Measurements from ENCODE around the gene BAHCC1. TPM values are rescaled to one million over a fixed set of nuclear protein-coding genes. Genes with fewer than 3 reads are reported as not detected.

BAHCC1 gene
- total and polyA plus RNA-seq, 2 donors from 2014 or later = 2.6 to 20.5 TPM

DNA sequence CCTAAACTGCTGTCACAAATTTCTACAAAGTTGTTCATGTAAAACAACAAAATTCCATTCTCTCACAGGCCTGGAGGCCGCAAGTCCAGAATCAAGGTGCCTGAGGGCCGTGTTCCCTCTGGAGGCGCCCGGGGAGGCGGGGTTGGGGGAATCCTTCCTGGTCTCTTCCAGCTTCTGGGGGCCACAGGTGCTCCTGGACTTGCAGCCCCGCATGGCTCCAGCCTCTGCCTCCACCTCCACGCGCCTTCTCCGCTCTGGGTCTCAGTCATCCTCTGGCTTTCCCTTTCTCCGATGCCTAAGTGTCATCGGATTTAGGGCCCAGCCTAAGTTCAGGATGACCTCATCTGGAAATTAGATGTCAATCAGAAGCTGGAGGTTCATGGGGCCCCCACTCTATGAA is 28.6 kb upstream of the BAHCC1 start:
- TF ChIP-seq, protein P1, sequence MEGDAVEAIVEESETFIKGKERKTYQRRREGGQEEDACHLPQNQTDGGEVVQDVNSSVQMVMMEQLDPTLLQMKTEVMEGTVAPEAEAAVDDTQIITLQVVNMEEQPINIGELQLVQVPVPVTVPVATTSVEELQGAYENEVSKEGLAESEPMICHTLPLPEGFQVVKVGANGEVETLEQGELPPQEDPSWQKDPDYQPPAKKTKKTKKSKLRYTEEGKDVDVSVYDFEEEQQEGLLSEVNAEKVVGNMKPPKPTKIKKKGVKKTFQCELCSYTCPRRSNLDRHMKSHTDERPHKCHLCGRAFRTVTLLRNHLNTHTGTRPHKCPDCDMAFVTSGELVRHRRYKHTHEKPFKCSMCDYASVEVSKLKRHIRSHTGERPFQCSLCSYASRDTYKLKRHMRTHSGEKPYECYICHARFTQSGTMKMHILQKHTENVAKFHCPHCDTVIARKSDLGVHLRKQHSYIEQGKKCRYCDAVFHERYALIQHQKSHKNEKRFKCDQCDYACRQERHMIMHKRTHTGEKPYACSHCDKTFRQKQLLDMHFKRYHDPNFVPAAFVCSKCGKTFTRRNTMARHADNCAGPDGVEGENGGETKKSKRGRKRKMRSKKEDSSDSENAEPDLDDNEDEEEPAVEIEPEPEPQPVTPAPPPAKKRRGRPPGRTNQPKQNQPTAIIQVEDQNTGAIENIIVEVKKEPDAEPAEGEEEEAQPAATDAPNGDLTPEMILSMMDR (IDR thresholded peaks at IDR 0.05; ENCODE audit: borderline replicate concordance, extremely low read depth, insufficient read depth) = no peak
- Histone ChIP-seq H3K27me3 (ENCODE audit: control insufficient read depth, insufficient read depth, low read length) (no peaks in the 10 kb centered on the region), H3K9ac (ENCODE audit: low read length in 3 of 3) (no peak overlapping the region), H3K4me1 (ENCODE audit: control insufficient read depth in 2 of 3, insufficient read depth in 2 of 3, low read depth in 1 of 3, low read length in 3 of 3) (peaks cover 0 to 14% (median 10%) of the 10 kb centered on the region in 3 donors), H3K27ac (ENCODE audit: low read depth in 2 of 2, low read length in 2 of 2) (no peak overlapping the region), H3K4me3 (ENCODE audit: low read length in 3 of 3) (no peak overlapping the region), H3K36me3 (ENCODE audit: control insufficient read depth in 2 of 3, insufficient read depth in 3 of 3, low read length in 3 of 3) (no peaks in the 10 kb centered on the region), H3K9me3 (ENCODE audit: control insufficient read depth in 2 of 3, insufficient read depth in 1 of 3, low read length in 3 of 3) (no peaks in the 10 kb centered on the region)
- intact Hi-C loops (cut with DNase I) = no loop called here
- DNase-seq (no peak), FAIRE-seq (no peak)

- DNase-seq (peak in 1 of 5 donors; percentile 69), FAIRE-seq (no peak)
- intact Hi-C loops (cut with DNase I) = no loop called here
- no peaks in the 10 kb centered on the region for H3K9me3 ChIP-seq (ENCODE audit: control insufficient read depth in 2 of 3, insufficient read depth in 1 of 3, low read length in 3 of 3)
- TF ChIP-seq, protein P1 (IDR thresholded peaks at IDR 0.05; ENCODE audit: borderline replicate concordance, extremely low read depth, insufficient read depth) = no peak
- no peak overlapping the region for H3K27ac ChIP-seq (ENCODE audit: low read depth in 2 of 2, low read length in 2 of 2)
- H3K27me3 ChIP-seq (ENCODE audit: control insufficient read depth, insufficient read depth, low read length) = no peaks in the 10 kb centered on the region
- no peak overlapping the region for H3K9ac ChIP-seq (ENCODE audit: low read length in 3 of 3)
- no peak overlapping the region for H3K4me3 ChIP-seq (ENCODE audit: low read length in 3 of 3)
- H3K36me3 ChIP-seq (ENCODE audit: control insufficient read depth in 2 of 3, insufficient read depth in 3 of 3, low read length in 3 of 3) = no peaks in the 10 kb centered on the region
- H3K4me1 ChIP-seq (ENCODE audit: control insufficient read depth in 2 of 3, insufficient read depth in 2 of 3, low read depth in 1 of 3, low read length in 3 of 3) = peaks cover 0 to 14% (median 10%) of the 10 kb centered on the region in 3 donors
Observed at GRCh38 chr17:81367171-81367570, 28.1 kb upstream of the BAHCC1 start.

DNA sequence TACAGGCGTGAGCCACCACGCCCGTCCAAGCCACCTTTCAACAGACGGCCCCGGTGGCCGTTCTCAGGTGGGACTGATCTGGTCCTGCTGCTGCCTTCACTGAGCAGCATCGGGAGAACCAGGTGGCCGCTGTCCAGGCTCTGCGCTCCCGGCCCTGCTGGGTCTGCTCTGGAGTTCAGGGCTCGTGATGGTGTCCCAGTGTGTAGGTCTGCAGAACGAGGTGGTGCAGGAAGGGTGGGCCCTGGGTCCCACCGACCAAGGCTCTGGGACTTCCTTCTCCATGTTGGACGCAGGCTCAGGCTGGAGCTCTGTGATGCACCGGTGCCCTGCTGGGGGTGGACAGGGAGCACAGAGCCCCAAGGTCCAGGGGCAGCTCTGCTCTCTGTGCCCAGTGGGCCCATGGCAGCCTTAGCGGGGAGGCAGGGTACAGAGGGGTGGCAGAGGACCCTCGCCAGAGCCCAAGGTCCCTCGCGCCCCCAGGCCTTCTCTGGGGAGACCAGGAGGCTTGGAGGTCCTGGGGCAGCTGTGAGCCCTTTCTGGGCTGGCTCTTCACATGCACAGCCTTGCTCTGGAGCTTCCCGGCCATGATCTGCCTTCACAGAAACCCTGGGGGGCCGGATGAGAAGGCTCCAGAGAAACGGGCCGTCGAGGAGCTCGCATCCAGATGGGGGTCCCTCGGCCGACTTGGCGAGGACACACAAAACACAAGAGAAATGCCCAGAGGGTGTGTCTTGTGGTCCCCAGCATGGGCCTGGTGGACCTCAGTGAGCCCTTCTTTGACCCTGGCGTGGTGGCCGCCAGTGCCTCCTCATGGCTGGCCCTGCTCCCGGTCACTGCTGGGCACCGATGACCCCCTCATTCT is 26.9 kb upstream of the BAHCC1 start:
- H3K36me3 ChIP-seq (ENCODE audit: control insufficient read depth in 2 of 3, insufficient read depth in 3 of 3, low read length in 3 of 3) = no peaks in the 10 kb centered on the region
- TF ChIP-seq, protein P1 (IDR thresholded peaks at IDR 0.05; ENCODE audit: borderline replicate concordance, extremely low read depth, insufficient read depth) = no peak
- H3K4me3 ChIP-seq (ENCODE audit: low read length in 3 of 3) = no peak overlapping the region
- no peak overlapping the region for H3K27ac ChIP-seq (ENCODE audit: low read depth in 2 of 2, low read length in 2 of 2)
- DNase-seq = peak in 1 of 5 donors; percentile 70
- intact Hi-C loops (cut with DNase I) = no loop called here
- peaks cover 0 to 19% (median 10%) of the 10 kb centered on the region in 3 donors for H3K4me1 ChIP-seq (ENCODE audit: control insufficient read depth in 2 of 3, insufficient read depth in 2 of 3, low read depth in 1 of 3, low read length in 3 of 3)
- H3K27me3 ChIP-seq (ENCODE audit: control insufficient read depth, insufficient read depth, low read length) = no peaks in the 10 kb centered on the region
- no peaks in the 10 kb centered on the region for H3K9me3 ChIP-seq (ENCODE audit: control insufficient read depth in 2 of 3, insufficient read depth in 1 of 3, low read length in 3 of 3)
- no peak overlapping the region for H3K9ac ChIP-seq (ENCODE audit: low read length in 3 of 3)
- FAIRE-seq = no peak
